Esophagus muscularis mucosa (tissue), 4 donors: ENCODE measurements around the gene KLK2. TPM values are rescaled to one million over a fixed set of nuclear protein-coding genes. Genes with fewer than 3 reads are reported as not detected.

Experiments used
- DNase-seq: peaks from one replicate; pipeline ENCODE4 v3.0.0-alpha.2; 2017; ENCODE audit errors: extremely low spot score
- H3K27ac ChIP-seq, 4 donors: fragments of 200-600 bp; sonication (generic); replicated peaks in 1 of 4; 1 replicate in 3 of 4; 2 replicates in 1 of 4; pipeline ENCODE4 v1.5.1; 2016 to 2019; ENCODE audit warnings: mild to moderate bottlenecking in 1 of 4
- H3K27me3 ChIP-seq, 4 donors: fragments of 200-600 bp; sonication (generic); one replicate each; pipeline versions ENCODE4 v1.5.1 to v1.6.0; 2016 to 2019
- H3K36me3 ChIP-seq, 4 donors: fragments of 200-600 bp; sonication (generic); one replicate each; pipeline ENCODE4 v1.5.1; 2016 to 2019
- H3K4me1 ChIP-seq, 4 donors: fragments of 200-600 bp; sonication (generic); one replicate each; pipeline ENCODE4 v1.5.1; 2016 to 2019
- H3K4me3 ChIP-seq, 4 donors: fragments of 200-600 bp; sonication (generic); 1 replicate in 2 of 4; 2 replicates in 2 of 4; pipeline ENCODE4 v1.5.1; 2016 to 2019; ENCODE audit warnings: mild to moderate bottlenecking in 4 of 4, moderate library complexity in 1 of 4
- H3K9me3 ChIP-seq, 4 donors: fragments of 200-600 bp; sonication (generic); 1 replicate in 3 of 4; 2 replicates in 1 of 4; pipeline ENCODE4 v1.5.1; 2016 to 2019
- CTCF ChIP-seq, 3 experiments: fragments of 200-600 bp in 2 of 3; fragments of 450-650 bp in 1 of 3; sonication (generic) in 2 of 3; IDR thresholded peaks; one replicate each; pipeline ENCODE4 v1.5.1; 2017 to 2019; ENCODE audit warnings: antibody characterized with exemption in 3 of 3, mild to moderate bottlenecking in 2 of 3, moderate library complexity in 1 of 3
- EP300 ChIP-seq: sonication (generic); formaldehyde crosslinking; IDR thresholded peaks from one replicate; pipeline ENCODE4 v1.6.1; 2017; ENCODE audit warnings: antibody characterized with exemption
- POLR2A ChIP-seq: fragments of 450-650 bp; IDR thresholded peaks from one replicate; pipeline ENCODE4 v1.6.1; 2017; ENCODE audit warnings: antibody characterized with exemption, moderate library complexity, mild to moderate bottlenecking, low read depth
- POLR2AphosphoS5 ChIP-seq, 2 donors: sonication (generic); formaldehyde crosslinking; IDR thresholded peaks; one replicate each; pipeline ENCODE4 v1.6.1; 2017; ENCODE audit warnings: antibody characterized with exemption in 2 of 2
- WGBS: methylation state at CpG from one replicate; pipeline ENCODE4 v1.1.5; 2018; 5-methylcytosine and 5-hydroxymethylcytosine counted together
- intact Hi-C: fragments of 100-400 bp; cut with DNase I; formaldehyde crosslinking; loops from one replicate; pipeline ENCODE4 v1.15.1; 2023
- total RNA-seq, 4 donors: library from RNA; depleted of rRNA; stranded (reverse); fragments of >200 nt; gene quantifications; one replicate each; pipeline versions ENCODE4 v1.1.0 to v1.2.1, GENCODE V29; 2016

KLK2 gene
- total RNA-seq, 4 donors from 2014 or later, result not detected

- Histone ChIP-seq H3K4me3 (no peak overlapping the region), H3K9me3 (no peaks in the 10 kb centered on the region), H3K27me3 (peaks cover 0 to 79% (median 0%) of the 10 kb centered on the region in 4 donors), H3K4me1 (no peaks in the 10 kb centered on the region), H3K27ac (no peak overlapping the region), H3K36me3 (no peaks in the 10 kb centered on the region)
- intact Hi-C loops, result no loop called here
- DNase-seq, result no peak
- WGBS, result 86% methylated on average over 4 of the region's 4 CpGs
- TF ChIP-seq POLR2A (no peak), CTCF (IDR thresholded peaks at IDR 0.05) (no peak), POLR2AphosphoS5 (IDR thresholded peaks at IDR 0.05) (no peak), EP300 (no peak)
Observed at GRCh38 chr19:50869479-50869878, 3.8 kb upstream of the KLK2 start.

- no peak for DNase-seq
- WGBS, result 59% methylated on average over 20 of the region's 26 CpGs
- H3K27ac ChIP-seq, result no peak overlapping the region
- no peak for TF ChIP-seq POLR2AphosphoS5 (IDR thresholded peaks at IDR 0.05)
- TF ChIP-seq CTCF (IDR thresholded peaks at IDR 0.05), result no peak
- no peak for TF ChIP-seq POLR2A
- no peak for TF ChIP-seq EP300
- peaks cover 0 to 89% (median 0%) of the 10 kb centered on the region in 4 donors for H3K27me3 ChIP-seq
- H3K4me3 ChIP-seq, result no peak overlapping the region
- no peaks in the 10 kb centered on the region for H3K9me3 ChIP-seq
- H3K4me1 ChIP-seq, result no peaks in the 10 kb centered on the region
- H3K36me3 ChIP-seq, result no peaks in the 10 kb centered on the region
- intact Hi-C loops, result no loop called here
Observed at GRCh38 chr19:50870417-50871089, 2.7 kb upstream of the KLK2 start.

- Histone ChIP-seq H3K27ac (no peak overlapping the region), H3K9me3 (no peaks in the 10 kb centered on the region), H3K4me1 (no peaks in the 10 kb centered on the region), H3K4me3 (no peak overlapping the region), H3K27me3 (peaks cover 0 to 93% (median 0%) of the 10 kb centered on the region in 4 donors), H3K36me3 (no peaks in the 10 kb centered on the region)
- WGBS, result 75% methylated on average over 5 of the region's 5 CpGs
- DNase-seq, result no peak
- intact Hi-C loops, result no loop called here
- TF ChIP-seq POLR2A (no peak), EP300 (no peak), POLR2AphosphoS5 (IDR thresholded peaks at IDR 0.05) (no peak), CTCF (IDR thresholded peaks at IDR 0.05) (no peak)
Observed at GRCh38 chr19:50874211-50874610, 972 bp downstream of the KLK2 start.

- 27% methylated on average over 9 of the region's 9 CpGs for WGBS
- no peak for TF ChIP-seq POLR2AphosphoS5 (IDR thresholded peaks at IDR 0.05)
- no peak for TF ChIP-seq CTCF (IDR thresholded peaks at IDR 0.05)
- TF ChIP-seq EP300, result no peak
- no peak for TF ChIP-seq POLR2A
- H3K27ac ChIP-seq, result no peak overlapping the region
- no peak for DNase-seq
- H3K36me3 ChIP-seq, result no peaks in the 10 kb centered on the region
- no peaks in the 10 kb centered on the region for H3K9me3 ChIP-seq
- peaks cover 0 to 92% (median 0%) of the 10 kb centered on the region in 4 donors for H3K27me3 ChIP-seq
- intact Hi-C loops, result no loop called here
- no peak overlapping the region for H3K4me3 ChIP-seq
- no peaks in the 10 kb centered on the region for H3K4me1 ChIP-seq
Observed at GRCh38 chr19:50875795-50876422, 2.7 kb downstream of the KLK2 start.
